Muscle layer of colon (tissue), 2 donors: ENCODE measurements around the gene SUN1.

ENCODE experiments used
- H3K27ac ChIP-seq: one replicate; pipeline ENCODE4 v1.7.0; 2013; ENCODE audit warnings: low read depth, mild to moderate bottlenecking, low read length, moderate library complexity
- H3K27me3 ChIP-seq, 2 donors: one replicate each; pipeline ENCODE4 v1.7.0; 2013; ENCODE audit warnings: low read length in 2 of 2, mild to moderate bottlenecking in 2 of 2; ENCODE audit not compliant: insufficient read depth in 2 of 2, control insufficient read depth in 1 of 2
- H3K36me3 ChIP-seq: one replicate; pipeline ENCODE4 v1.7.0; 2013; ENCODE audit warnings: mild to moderate bottlenecking, low read length; ENCODE audit not compliant: insufficient read depth
- H3K4me1 ChIP-seq: one replicate; pipeline ENCODE4 v1.7.0; 2013; ENCODE audit warnings: mild to moderate bottlenecking, low read length; ENCODE audit not compliant: insufficient read depth
- H3K4me3 ChIP-seq, 2 donors: one replicate each; pipeline ENCODE4 v1.7.0; 2013; ENCODE audit warnings: low read length in 2 of 2, low read depth in 1 of 2, mild to moderate bottlenecking in 1 of 2, moderate library complexity in 1 of 2
- H3K9ac ChIP-seq: one replicate; pipeline ENCODE4 v1.7.0; 2013; ENCODE audit warnings: low read length
- H3K9me3 ChIP-seq: one replicate; pipeline ENCODE4 v1.7.0; 2013; ENCODE audit warnings: mild to moderate bottlenecking, low read length
- donor health status: abdominal sarcoma.
- donor health status: Adenocarcinoma of cecum.

SUN1 gene

GRCh38 chr7:882336-883035 is 50.2 kb downstream of the SUN1 start:
- H3K4me3 ChIP-seq = no peak overlapping the region
- H3K9ac ChIP-seq = no peak overlapping the region
- no peaks in the 10 kb centered on the region for H3K27me3 ChIP-seq
- peaks cover 17% of the 10 kb centered on the region for H3K36me3 ChIP-seq
- H3K27ac ChIP-seq = no peak overlapping the region
- no peaks in the 10 kb centered on the region for H3K9me3 ChIP-seq
- peaks cover 25% of the 10 kb centered on the region for H3K4me1 ChIP-seq

- H3K4me3 ChIP-seq = no peak overlapping the region
- peaks cover 26% of the 10 kb centered on the region for H3K36me3 ChIP-seq
- no peak overlapping the region for H3K9ac ChIP-seq
- H3K27ac ChIP-seq = no peak overlapping the region
- no peaks in the 10 kb centered on the region for H3K27me3 ChIP-seq
- H3K9me3 ChIP-seq = no peaks in the 10 kb centered on the region
- peaks cover 19% of the 10 kb centered on the region for H3K4me1 ChIP-seq
These were observed 51.1 kb downstream of the SUN1 start for GRCh38 chr7:883055-884021.

- no peak overlapping the region for H3K4me3 ChIP-seq
- no peaks in the 10 kb centered on the region for H3K27me3 ChIP-seq
- H3K9ac ChIP-seq = no peak overlapping the region
- peaks cover 24% of the 10 kb centered on the region for H3K36me3 ChIP-seq
- H3K27ac ChIP-seq = no peak overlapping the region
- H3K4me1 ChIP-seq = peaks cover 9% of the 10 kb centered on the region
- H3K9me3 ChIP-seq = no peaks in the 10 kb centered on the region
These were observed 52.1 kb downstream of the SUN1 start for GRCh38 chr7:884191-885003.

- H3K4me1 ChIP-seq = peaks cover 6% of the 10 kb centered on the region
These were observed 53.1 kb downstream of the SUN1 start for GRCh38 chr7:885261-885892.

GRCh38 chr7:885893-886625 is 53.8 kb downstream of the SUN1 start:
- no peaks in the 10 kb centered on the region for H3K27me3 ChIP-seq
- peaks cover 6% of the 10 kb centered on the region for H3K4me1 ChIP-seq
- no peak overlapping the region for H3K27ac ChIP-seq
- no peak overlapping the region for H3K9ac ChIP-seq
- H3K9me3 ChIP-seq = no peaks in the 10 kb centered on the region
- peaks cover 29% of the 10 kb centered on the region for H3K36me3 ChIP-seq
- no peak overlapping the region for H3K4me3 ChIP-seq

More at GRCh38 chr7:885261-885892, 53.1 kb downstream of the SUN1 start:
- no peak overlapping the region for H3K9ac ChIP-seq
- no peak overlapping the region for H3K4me3 ChIP-seq
- H3K36me3 ChIP-seq = peaks cover 24% of the 10 kb centered on the region
- H3K9me3 ChIP-seq = no peaks in the 10 kb centered on the region
- H3K27ac ChIP-seq = no peak overlapping the region
- no peaks in the 10 kb centered on the region for H3K27me3 ChIP-seq

- Histone ChIP-seq H3K9ac (no peak overlapping the region), H3K36me3 (peaks cover 37% of the 10 kb centered on the region), H3K4me1 (peaks cover 6% of the 10 kb centered on the region), H3K9me3 (no peaks in the 10 kb centered on the region), H3K27me3 (no peaks in the 10 kb centered on the region), H3K4me3 (no peak overlapping the region), H3K27ac (no peak overlapping the region)
These were observed 54.6 kb downstream of the SUN1 start for GRCh38 chr7:886626-887487.

GRCh38 chr7:887488-887820 is 55.2 kb downstream of the SUN1 start:
- no peaks in the 10 kb centered on the region for H3K9me3 ChIP-seq
- H3K4me1 ChIP-seq = peaks cover 6% of the 10 kb centered on the region
- peaks cover 43% of the 10 kb centered on the region for H3K36me3 ChIP-seq
- H3K4me3 ChIP-seq = no peak overlapping the region
- no peak overlapping the region for H3K27ac ChIP-seq
- H3K9ac ChIP-seq = no peak overlapping the region
- no peaks in the 10 kb centered on the region for H3K27me3 ChIP-seq

GRCh38 chr7:888081-889024 is 56.1 kb downstream of the SUN1 start:
- Histone ChIP-seq H3K4me1 (no peaks in the 10 kb centered on the region), H3K9me3 (no peaks in the 10 kb centered on the region), H3K27me3 (no peaks in the 10 kb centered on the region), H3K4me3 (no peak overlapping the region), H3K9ac (no peak overlapping the region), H3K36me3 (peaks cover 51% of the 10 kb centered on the region), H3K27ac (no peak overlapping the region)

GRCh38 chr7:889025-889390 is 56.7 kb downstream of the SUN1 start:
- Histone ChIP-seq H3K27ac (no peak overlapping the region), H3K9me3 (no peaks in the 10 kb centered on the region)

More at GRCh38 chr7:889025-889390, 56.7 kb downstream of the SUN1 start:
- Histone ChIP-seq H3K4me1 (no peaks in the 10 kb centered on the region), H3K4me3 (no peak overlapping the region), H3K36me3 (peaks cover 58% of the 10 kb centered on the region), H3K9ac (no peak overlapping the region), H3K27me3 (no peaks in the 10 kb centered on the region)
